ENCODE data around the gene SIX5. TPM values are rescaled to one million over a fixed set of nuclear protein-coding genes. Genes with fewer than 3 reads are reported as not detected.

SIX5 gene
- total and polyA plus RNA-seq, 9 of the 15 experiments (the other 6 are each of a cell fraction or from before 2014, with no cell fraction given): 1.4 to 17.2 (median 7.4) TPM; not detected in 2

- TF ChIP-seq ZNF668 (CRISPR knock-in tag; IDR thresholded peaks at IDR 0.05): no peak
- peak in 1 of 2 experiments; percentile 72; a peak in 2 of 4 replicates for TF ChIP-seq MLLT1 (IDR thresholded peaks at IDR 0.05)
- TF ChIP-seq ZC3H11A (IDR thresholded peaks at IDR 0.05; ENCODE audit: low read depth, low read length): no peak
- no peak for TF ChIP-seq GTF2E2 (tag; IDR thresholded peaks at IDR 0.05)
- peak; percentile 84; the same call in 1 of the 2 replicates for TF ChIP-seq CTBP1 (IDR thresholded peaks at IDR 0.05; ENCODE audit: borderline replicate concordance)
- no peak for TF ChIP-seq RUNX1 (IDR thresholded peaks at IDR 0.05; ENCODE audit: low read depth)
- no peak for TF ChIP-seq ARID2 (IDR thresholded peaks at IDR 0.05)
- TF ChIP-seq ZNF445 (CRISPR knock-in tag; IDR thresholded peaks at IDR 0.05; ENCODE audit: low read depth): no peak
- TF ChIP-seq USF1 (CRISPR knock-in tag; IDR thresholded peaks at IDR 0.05): peak; percentile 31; the same call in 1 of the 2 replicates
- TF ChIP-seq ZNF780A (CRISPR knock-in tag; IDR thresholded peaks at IDR 0.05): no peak
- no peak for TF ChIP-seq KDM4B (IDR thresholded peaks at IDR 0.05; ENCODE audit: borderline replicate concordance in 2 of 2, low read depth in 1 of 2)
- TF ChIP-seq E2F6 (IDR thresholded peaks at IDR 0.05; ENCODE audit: borderline replicate concordance in 1 of 2, extremely low read depth in 1 of 2, insufficient read depth in 1 of 2, insufficient read length in 1 of 2, low read depth in 1 of 2, low read length in 1 of 2, poor library complexity in 1 of 2, severe bottlenecking in 1 of 2): peak; percentile 16 to 69
- TF ChIP-seq ZNF239 (CRISPR knock-in tag; IDR thresholded peaks at IDR 0.05): no peak
- no peak for TF ChIP-seq SPI1 (IDR thresholded peaks at IDR 0.05; ENCODE audit: borderline replicate concordance, low read depth, low read length)
- TF ChIP-seq DIDO1 (tag; IDR thresholded peaks at IDR 0.05; ENCODE audit: low read depth): no peak
- TF ChIP-seq ZBTB11 (CRISPR knock-in tag; IDR thresholded peaks at IDR 0.05): peak in 1 of 3 experiments; percentile 25; a peak in 1 of 6 replicates
- no peak for TF ChIP-seq TEAD2 (tag; IDR thresholded peaks at IDR 0.05)
- TF ChIP-seq NUFIP1 (IDR thresholded peaks at IDR 0.05; ENCODE audit: partially characterized antibody): no peak
- no peak for TF ChIP-seq STAT5B (CRISPR knock-in tag; IDR thresholded peaks at IDR 0.05)
- peak; percentile 15 for TF ChIP-seq TAF1 (IDR thresholded peaks at IDR 0.05; ENCODE audit: control insufficient read depth, extremely low read depth, insufficient read depth, low read length, severe bottlenecking)
- TF ChIP-seq ZNF699 (CRISPR knock-in tag; IDR thresholded peaks at IDR 0.05; ENCODE audit: insufficient replicate concordance): no peak
Observed at GRCh38 chr19:45767881-45768654, 984 bp downstream of the SIX5 start (continued).
